ENCODE data around the gene TRABD2A.

Gene TRABD2A

DNA sequence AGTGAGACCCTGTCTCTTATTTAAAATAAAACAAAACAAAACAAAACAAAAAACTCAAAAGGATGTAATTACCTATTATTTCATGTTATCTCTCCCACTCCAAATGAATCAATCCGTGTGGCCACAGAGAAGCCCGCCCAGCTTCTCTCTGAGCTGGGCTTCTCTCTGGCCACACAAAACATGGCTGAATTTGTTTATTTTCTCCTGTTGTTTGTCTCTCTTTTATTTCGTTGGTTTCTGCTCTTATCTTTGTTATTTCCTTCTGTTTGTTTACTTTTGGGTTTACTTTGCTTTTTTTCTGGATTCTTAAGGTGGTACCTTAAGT is 1.5 kb upstream of the TRABD2A start:
- Histone ChIP-seq H3K9ac (no peak overlapping the region), H3K4me1 (ENCODE audit: low read depth, poor library complexity, severe bottlenecking) (peaks cover 7% of the 10 kb centered on the region), H4K20me1 (ENCODE audit: insufficient read depth) (no peaks in the 10 kb centered on the region), H2AFZ (ENCODE audit: low read depth) (peak overlapping the region; percentile 84), H3K79me2 (ENCODE audit: insufficient read depth, low read depth) (no peaks in the 10 kb centered on the region), H3K27me3 (ENCODE audit: insufficient read depth, low read depth) (peaks cover 8% of the 10 kb centered on the region; the same call in 1 of the 2 replicates), H3K27ac (no peak overlapping the region), H3K36me3 (ENCODE audit: insufficient read depth) (no peaks in the 10 kb centered on the region), H3K4me2 (peak overlapping the region; percentile 79), H3K4me3 (IDR thresholded peaks at IDR 0.05; ENCODE audit: insufficient read depth, low read depth, low read length) (no peak overlapping the region)
- TF ChIP-seq, protein P1, sequence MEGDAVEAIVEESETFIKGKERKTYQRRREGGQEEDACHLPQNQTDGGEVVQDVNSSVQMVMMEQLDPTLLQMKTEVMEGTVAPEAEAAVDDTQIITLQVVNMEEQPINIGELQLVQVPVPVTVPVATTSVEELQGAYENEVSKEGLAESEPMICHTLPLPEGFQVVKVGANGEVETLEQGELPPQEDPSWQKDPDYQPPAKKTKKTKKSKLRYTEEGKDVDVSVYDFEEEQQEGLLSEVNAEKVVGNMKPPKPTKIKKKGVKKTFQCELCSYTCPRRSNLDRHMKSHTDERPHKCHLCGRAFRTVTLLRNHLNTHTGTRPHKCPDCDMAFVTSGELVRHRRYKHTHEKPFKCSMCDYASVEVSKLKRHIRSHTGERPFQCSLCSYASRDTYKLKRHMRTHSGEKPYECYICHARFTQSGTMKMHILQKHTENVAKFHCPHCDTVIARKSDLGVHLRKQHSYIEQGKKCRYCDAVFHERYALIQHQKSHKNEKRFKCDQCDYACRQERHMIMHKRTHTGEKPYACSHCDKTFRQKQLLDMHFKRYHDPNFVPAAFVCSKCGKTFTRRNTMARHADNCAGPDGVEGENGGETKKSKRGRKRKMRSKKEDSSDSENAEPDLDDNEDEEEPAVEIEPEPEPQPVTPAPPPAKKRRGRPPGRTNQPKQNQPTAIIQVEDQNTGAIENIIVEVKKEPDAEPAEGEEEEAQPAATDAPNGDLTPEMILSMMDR (conservative IDR thresholded peaks at IDR 0.05; ENCODE audit: low read depth, low read length): peak; percentile 35

DNA sequence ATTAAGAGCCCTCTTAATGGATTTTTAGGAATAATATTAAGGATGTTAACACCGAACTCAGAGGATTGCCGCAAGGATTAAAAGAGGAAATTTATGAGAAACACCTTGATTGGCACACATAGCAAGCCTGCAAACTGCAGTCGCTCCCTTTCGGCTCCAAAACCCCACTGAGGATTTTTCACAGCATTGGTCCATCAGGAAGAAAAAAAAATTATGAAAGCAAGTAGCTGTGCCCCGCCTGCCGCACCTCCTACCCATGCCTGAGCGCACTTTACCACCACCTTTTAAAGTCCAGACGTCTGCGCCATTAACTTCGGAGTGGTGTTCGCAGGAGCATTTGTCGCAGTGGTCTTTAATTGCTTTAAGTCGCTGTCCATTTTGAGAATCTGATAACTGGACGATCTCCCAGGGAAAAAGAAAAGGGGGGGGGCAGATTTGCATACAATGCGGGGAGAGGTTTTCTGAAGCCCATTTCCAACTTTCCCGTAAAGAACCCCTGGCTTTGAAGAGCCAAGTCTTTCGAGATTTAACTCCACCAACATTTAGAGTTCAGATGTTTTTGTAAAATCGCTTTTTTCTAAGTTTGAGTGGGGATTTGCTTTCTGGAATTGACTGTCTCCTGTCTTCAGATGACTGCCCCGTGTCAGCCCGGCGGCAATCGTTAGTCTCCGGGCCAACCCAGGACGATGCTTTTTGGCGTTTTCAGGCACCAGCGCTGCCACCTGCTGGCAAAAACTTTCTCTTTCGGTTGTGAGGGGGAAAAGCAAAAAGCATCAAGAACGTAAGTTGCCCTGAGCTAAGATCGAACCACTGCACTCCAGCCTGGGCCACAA is 913 bp upstream of the TRABD2A start:
- peak overlapping the region; percentile 59; the same call in 1 of the 2 replicates for H3K9ac ChIP-seq
- peak overlapping the region; percentile 79 for H3K4me2 ChIP-seq
- H3K27ac ChIP-seq: no peak overlapping the region
- H3K4me3 ChIP-seq (IDR thresholded peaks at IDR 0.05; ENCODE audit: insufficient read depth, low read depth, low read length): peak overlapping the region; percentile 88
- H3K27me3 ChIP-seq (ENCODE audit: insufficient read depth, low read depth): peaks cover 8% of the 10 kb centered on the region; the same call in 1 of the 2 replicates
- TF ChIP-seq, protein P1 (conservative IDR thresholded peaks at IDR 0.05; ENCODE audit: low read depth, low read length): peak; percentile 86
- H3K4me1 ChIP-seq (ENCODE audit: low read depth, poor library complexity, severe bottlenecking): peaks cover 7% of the 10 kb centered on the region
- no peaks in the 10 kb centered on the region for H4K20me1 ChIP-seq (ENCODE audit: insufficient read depth)
- peak overlapping the region; percentile 84 for H2AFZ ChIP-seq (ENCODE audit: low read depth)
- H3K79me2 ChIP-seq (ENCODE audit: insufficient read depth, low read depth): no peaks in the 10 kb centered on the region
- no peaks in the 10 kb centered on the region for H3K36me3 ChIP-seq (ENCODE audit: insufficient read depth)

DNA sequence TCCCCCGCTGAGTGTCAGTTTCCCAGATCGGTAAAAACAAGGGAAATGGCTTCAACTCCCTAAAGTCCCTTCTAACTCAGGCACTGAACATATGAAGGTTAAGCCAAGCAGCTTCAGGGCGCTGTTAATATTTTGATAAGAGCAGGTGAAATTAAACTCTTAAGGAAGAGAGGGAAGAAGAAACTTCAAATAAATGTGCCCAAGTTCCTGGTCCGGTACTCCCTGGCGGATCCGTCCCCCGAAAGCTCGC is 564 bp downstream of the TRABD2A start:
- TF ChIP-seq, protein P1 (conservative IDR thresholded peaks at IDR 0.05; ENCODE audit: low read depth, low read length): no peak
- H3K27ac ChIP-seq: no peak overlapping the region
- peak overlapping the region; percentile 59; the same call in 1 of the 2 replicates for H3K9ac ChIP-seq
- no peaks in the 10 kb centered on the region for H3K36me3 ChIP-seq (ENCODE audit: insufficient read depth)
- H3K79me2 ChIP-seq (ENCODE audit: insufficient read depth, low read depth): no peaks in the 10 kb centered on the region
- H3K4me1 ChIP-seq (ENCODE audit: low read depth, poor library complexity, severe bottlenecking): peaks cover 8% of the 10 kb centered on the region
- peak overlapping the region; percentile 79 for H3K4me2 ChIP-seq
- peak overlapping the region; percentile 84 for H2AFZ ChIP-seq (ENCODE audit: low read depth)
- H4K20me1 ChIP-seq (ENCODE audit: insufficient read depth): no peaks in the 10 kb centered on the region
- H3K4me3 ChIP-seq (IDR thresholded peaks at IDR 0.05; ENCODE audit: insufficient read depth, low read depth, low read length): peak overlapping the region; percentile 49
- peaks cover 8% of the 10 kb centered on the region; the same call in 1 of the 2 replicates for H3K27me3 ChIP-seq (ENCODE audit: insufficient read depth, low read depth)

DNA sequence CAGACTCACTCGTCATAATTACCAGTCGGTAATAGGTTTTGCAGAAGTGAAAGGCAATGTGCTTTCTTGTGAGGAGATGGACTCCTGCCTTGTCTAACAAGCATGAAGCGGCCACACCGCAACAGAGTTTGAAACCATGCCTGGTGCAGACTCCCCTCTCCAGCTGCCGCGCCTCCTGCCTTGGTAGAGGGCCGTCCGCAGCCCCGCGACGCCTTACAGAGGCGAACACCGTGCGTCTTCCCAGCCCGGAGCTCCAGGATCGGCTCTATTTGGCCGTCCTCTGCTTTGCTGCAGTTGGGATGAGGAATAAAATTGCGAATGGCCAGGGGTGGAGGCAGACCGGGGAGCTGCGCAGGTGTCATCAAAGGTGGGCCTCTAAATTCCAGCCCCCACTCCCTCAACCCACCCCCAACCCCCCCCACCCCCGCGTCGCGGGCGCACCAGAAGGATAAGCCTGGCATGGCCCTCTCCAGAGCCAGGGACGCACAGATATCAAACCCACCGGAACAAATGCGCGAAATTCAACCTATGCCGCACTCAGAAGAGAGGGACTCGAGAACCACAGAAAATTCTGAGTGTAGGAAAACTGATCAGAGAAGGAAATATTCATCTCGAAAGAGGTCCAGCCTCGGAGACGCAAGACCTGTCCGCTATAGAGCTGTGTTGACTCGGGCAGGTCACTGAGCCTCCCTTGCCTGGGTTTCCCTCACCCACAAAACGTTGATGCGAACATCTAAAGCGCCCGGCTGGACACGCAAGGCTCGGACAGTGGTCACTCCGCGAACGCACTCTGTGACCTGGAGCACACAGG is 1.1 kb downstream of the TRABD2A start:
- Histone ChIP-seq H3K79me2 (ENCODE audit: insufficient read depth, low read depth) (no peaks in the 10 kb centered on the region), H2AFZ (ENCODE audit: low read depth) (peak overlapping the region; percentile 84), H3K4me2 (peak overlapping the region; percentile 79), H3K36me3 (ENCODE audit: insufficient read depth) (no peaks in the 10 kb centered on the region), H3K27ac (no peak overlapping the region), H3K4me3 (IDR thresholded peaks at IDR 0.05; ENCODE audit: insufficient read depth, low read depth, low read length) (peak overlapping the region; percentile 49), H3K9ac (no peak overlapping the region), H3K27me3 (ENCODE audit: insufficient read depth, low read depth) (peaks cover 8% of the 10 kb centered on the region; the same call in 1 of the 2 replicates), H3K4me1 (ENCODE audit: low read depth, poor library complexity, severe bottlenecking) (peaks cover 13% of the 10 kb centered on the region), H4K20me1 (ENCODE audit: insufficient read depth) (no peaks in the 10 kb centered on the region)
- TF ChIP-seq, protein P1 (conservative IDR thresholded peaks at IDR 0.05; ENCODE audit: low read depth, low read length): no peak

All from KMS-11 (cell line).